Cardiac muscle cell (in vitro differentiated cells and primary cell): ENCODE data around the gene PIGZ. TPM values are rescaled to one million over a fixed set of nuclear protein-coding genes. Genes with fewer than 3 reads are reported as not detected.

Experiments
- DNase-seq, 2 donors: peaks; one replicate each; pipeline versions ENCODE4 v3.0.0 to v3.0.0-alpha.2; 2010 to 2017; ENCODE audit warnings: low read depth in 1 of 2, low spot score in 1 of 2
- H3K27ac ChIP-seq: fragments of 200-600 bp; sonication (generic); 2 replicates; pipeline ENCODE4 v1.5.1; 2016
- H3K27me3 ChIP-seq: fragments of 200-600 bp; sonication (generic); 2 replicates; pipeline ENCODE4 v1.6.0; 2016; ENCODE audit warnings: control low read depth
- H3K36me3 ChIP-seq: fragments of 200-600 bp; sonication (generic); 2 replicates; pipeline ENCODE4 v1.5.1; 2016; ENCODE audit warnings: control low read depth
- H3K4me1 ChIP-seq: fragments of 200-600 bp; sonication (generic); 2 replicates; pipeline ENCODE4 v1.8.1; 2017; ENCODE audit warnings: low read depth, mild to moderate bottlenecking, mixed run types
- H3K4me3 ChIP-seq: fragments of 200-600 bp; sonication (generic); 2 replicates; pipeline ENCODE4 v1.5.1; 2016; ENCODE audit warnings: mild to moderate bottlenecking
- H3K9me3 ChIP-seq: fragments of 200-600 bp; sonication (generic); 2 replicates; pipeline ENCODE4 v1.5.1; 2017; ENCODE audit warnings: low read depth, mild to moderate bottlenecking, control low read depth
- polyA plus RNA-seq: library from polyadenylated mRNA; unstranded; fragments of >200 nt; fragmentation: Nextera tagmentation; extraction: Ambion mirVana; gene quantifications from 2 replicates; pipeline ENCODE4 v1.2.1, GENCODE V29; 2016
- total RNA-seq: library from RNA; depleted of rRNA; stranded (reverse); fragments of >200 nt; gene quantifications from 2 replicates; pipeline ENCODE4 v1.2.3, GENCODE V29; 2016
- TF ChIP-seq, protein P1 (sequence below): IDR thresholded peaks from 2 replicates; pipeline ENCODE4 v1.5.1; 2012; ENCODE audit warnings: low read depth, mild to moderate bottlenecking, low read length

Gene PIGZ
- total and polyA plus RNA-seq, 2 experiments from 2014 or later = 4.1 to 8.1 TPM

DNA sequence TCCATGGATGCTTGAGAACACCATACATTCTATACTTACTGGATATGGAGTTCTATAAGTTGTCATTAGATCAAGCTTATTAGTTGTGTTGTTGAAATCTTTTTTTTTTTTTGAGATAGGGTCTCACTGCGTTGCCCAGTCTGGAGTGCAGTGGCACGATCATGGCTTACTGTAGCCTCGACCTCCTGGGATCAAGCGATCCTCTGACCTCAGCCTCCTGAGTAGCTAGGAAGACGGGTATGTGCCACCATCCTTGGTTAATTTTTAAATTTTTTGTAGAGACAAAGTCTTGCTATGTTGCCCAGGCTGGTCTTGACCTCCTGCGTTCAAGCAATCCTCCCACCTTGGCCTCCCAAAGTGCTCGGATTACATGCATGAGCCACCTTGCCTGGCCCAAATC lies 13.8 kb downstream of the PIGZ start:
- TF ChIP-seq, protein P1, sequence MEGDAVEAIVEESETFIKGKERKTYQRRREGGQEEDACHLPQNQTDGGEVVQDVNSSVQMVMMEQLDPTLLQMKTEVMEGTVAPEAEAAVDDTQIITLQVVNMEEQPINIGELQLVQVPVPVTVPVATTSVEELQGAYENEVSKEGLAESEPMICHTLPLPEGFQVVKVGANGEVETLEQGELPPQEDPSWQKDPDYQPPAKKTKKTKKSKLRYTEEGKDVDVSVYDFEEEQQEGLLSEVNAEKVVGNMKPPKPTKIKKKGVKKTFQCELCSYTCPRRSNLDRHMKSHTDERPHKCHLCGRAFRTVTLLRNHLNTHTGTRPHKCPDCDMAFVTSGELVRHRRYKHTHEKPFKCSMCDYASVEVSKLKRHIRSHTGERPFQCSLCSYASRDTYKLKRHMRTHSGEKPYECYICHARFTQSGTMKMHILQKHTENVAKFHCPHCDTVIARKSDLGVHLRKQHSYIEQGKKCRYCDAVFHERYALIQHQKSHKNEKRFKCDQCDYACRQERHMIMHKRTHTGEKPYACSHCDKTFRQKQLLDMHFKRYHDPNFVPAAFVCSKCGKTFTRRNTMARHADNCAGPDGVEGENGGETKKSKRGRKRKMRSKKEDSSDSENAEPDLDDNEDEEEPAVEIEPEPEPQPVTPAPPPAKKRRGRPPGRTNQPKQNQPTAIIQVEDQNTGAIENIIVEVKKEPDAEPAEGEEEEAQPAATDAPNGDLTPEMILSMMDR = no peak
- H3K27me3 ChIP-seq = peaks cover 24% of the 10 kb centered on the region
- H3K36me3 ChIP-seq = no peaks in the 10 kb centered on the region
- DNase-seq = no peak
- H3K9me3 ChIP-seq = no peaks in the 10 kb centered on the region
- H3K27ac ChIP-seq = no peak overlapping the region
- H3K4me3 ChIP-seq = no peak overlapping the region
- H3K4me1 ChIP-seq = no peaks in the 10 kb centered on the region

DNA sequence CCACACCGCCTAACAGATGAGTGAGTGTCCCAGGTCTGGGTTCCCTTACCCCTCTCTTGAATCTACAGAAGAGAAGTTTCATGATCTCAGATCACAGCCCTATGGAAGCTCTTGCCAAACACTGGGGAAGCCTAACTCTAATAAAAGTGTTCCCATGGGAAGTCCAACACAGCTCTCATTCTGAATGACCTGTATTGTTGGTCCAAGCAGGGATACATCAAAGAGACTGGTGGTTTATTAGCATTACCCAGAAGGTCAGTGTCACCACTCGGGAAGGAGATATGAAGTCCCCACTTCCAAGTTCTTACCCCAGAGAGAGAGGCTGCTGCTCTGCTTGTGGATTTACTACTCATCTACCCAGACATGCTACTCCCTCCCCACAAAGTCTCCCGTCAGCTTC lies 17.3 kb downstream of the PIGZ start:
- no peaks in the 10 kb centered on the region for H3K36me3 ChIP-seq
- no peak for DNase-seq
- H3K27me3 ChIP-seq = peaks cover 12% of the 10 kb centered on the region
- H3K27ac ChIP-seq = no peak overlapping the region
- no peaks in the 10 kb centered on the region for H3K4me1 ChIP-seq
- no peaks in the 10 kb centered on the region for H3K9me3 ChIP-seq
- no peak overlapping the region for H3K4me3 ChIP-seq
- TF ChIP-seq, protein P1 = no peak

DNA sequence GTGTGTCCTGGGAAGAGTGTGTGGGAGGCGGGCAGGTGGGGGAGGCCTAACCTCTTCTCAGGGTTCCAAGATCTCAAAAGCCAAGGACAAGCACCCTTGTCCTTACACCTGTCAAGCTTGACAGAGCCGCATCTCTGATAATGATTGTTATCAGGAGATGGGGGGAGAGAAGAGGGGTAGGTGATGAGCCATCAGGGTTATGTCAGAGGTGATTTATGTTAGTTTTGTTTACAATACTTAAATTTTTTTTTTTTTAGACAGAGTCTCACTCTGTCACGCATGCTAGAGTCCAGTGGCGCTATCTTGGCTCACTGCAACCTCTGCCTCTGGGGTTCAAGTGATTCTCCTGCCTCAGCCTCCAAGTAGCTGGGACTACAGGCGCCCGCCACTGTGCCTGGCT lies 18.9 kb downstream of the PIGZ start:
- Histone ChIP-seq H3K4me1 (no peaks in the 10 kb centered on the region), H3K27ac (no peak overlapping the region), H3K9me3 (no peaks in the 10 kb centered on the region), H3K27me3 (peaks cover 12% of the 10 kb centered on the region), H3K36me3 (no peaks in the 10 kb centered on the region), H3K4me3 (no peak overlapping the region)
- no peak for DNase-seq
- TF ChIP-seq, protein P1 = no peak

DNA sequence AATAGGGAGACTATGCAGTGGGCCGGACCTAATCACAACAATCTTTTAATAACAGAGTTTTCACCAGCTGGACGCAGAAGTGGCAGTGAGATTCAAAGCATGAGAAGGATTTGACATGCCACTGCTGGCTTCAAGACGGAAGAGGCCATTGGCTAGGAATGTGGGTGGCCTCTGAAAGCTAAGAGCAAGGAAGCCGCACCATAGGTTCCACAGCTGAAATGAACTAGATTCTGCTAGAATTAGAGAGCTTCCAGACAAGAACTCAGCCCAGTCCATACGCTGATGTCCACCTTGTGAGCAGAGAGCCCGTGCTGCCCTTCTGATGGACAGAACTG lies 19.4 kb downstream of the PIGZ start:
- H3K9me3 ChIP-seq = no peaks in the 10 kb centered on the region
- no peak overlapping the region for H3K4me3 ChIP-seq
- peaks cover 12% of the 10 kb centered on the region for H3K27me3 ChIP-seq
- DNase-seq = no peak
- TF ChIP-seq, protein P1 = no peak
- H3K36me3 ChIP-seq = no peaks in the 10 kb centered on the region
- H3K27ac ChIP-seq = no peak overlapping the region
- H3K4me1 ChIP-seq = no peaks in the 10 kb centered on the region

DNA sequence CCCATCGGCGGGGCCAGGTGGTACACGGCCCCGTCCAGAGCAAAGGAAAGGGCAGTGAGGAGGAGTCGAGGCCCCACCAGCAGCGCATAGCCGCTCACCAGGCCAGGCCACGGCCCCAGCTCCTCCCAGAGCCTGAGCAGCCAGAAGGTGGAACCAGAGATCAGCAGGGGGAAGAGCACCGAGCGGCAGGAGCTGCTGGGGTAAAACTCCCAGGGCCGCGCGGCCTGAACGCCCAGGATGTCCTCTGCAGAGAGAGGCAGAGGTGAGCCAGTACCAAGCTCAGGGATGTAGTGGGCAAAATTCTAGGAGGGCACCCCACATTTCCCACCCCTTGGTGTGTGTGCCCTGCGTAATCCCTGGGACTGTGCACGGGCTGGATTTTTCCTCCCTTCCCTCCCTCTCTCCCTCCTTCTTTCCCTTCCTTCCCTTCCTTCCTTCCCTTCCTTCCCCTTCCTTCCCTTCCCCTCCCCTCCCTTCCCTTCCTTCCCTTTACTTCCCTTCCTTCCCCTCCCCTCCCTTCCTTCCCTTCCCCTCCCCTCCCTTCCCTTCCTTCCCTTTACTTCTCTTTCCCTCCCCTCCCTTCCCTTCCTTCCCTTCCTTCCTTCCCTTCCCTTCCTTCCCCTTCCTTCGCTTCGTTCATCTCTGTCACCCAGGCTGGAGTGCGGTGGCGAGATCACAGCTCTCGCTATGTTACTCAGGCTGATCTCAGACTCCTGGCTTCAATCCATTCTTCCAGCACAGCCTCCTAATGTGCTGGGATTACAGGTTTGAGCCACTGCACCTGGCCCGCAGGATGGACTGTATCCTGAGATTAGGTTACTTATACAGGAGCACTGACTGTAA lies 20.0 kb downstream of the PIGZ start:
- Histone ChIP-seq H3K27me3 (peaks cover 12% of the 10 kb centered on the region), H3K27ac (no peak overlapping the region), H3K4me3 (no peak overlapping the region), H3K36me3 (no peaks in the 10 kb centered on the region), H3K4me1 (peaks cover 2% of the 10 kb centered on the region), H3K9me3 (no peaks in the 10 kb centered on the region)
- TF ChIP-seq, protein P1 = peak; percentile 24
- no peak for DNase-seq
